Measurements from ENCODE around the gene YES1. TPM values are rescaled to one million over a fixed set of nuclear protein-coding genes. Genes with fewer than 3 reads are reported as not detected.

Gene YES1
- total and polyA plus RNA-seq, 2 donors (not counting 3 experiments of a cell fraction or from before 2014, with no cell fraction given), result 16.5 to 92.3 TPM

GRCh38 chr18:820591-821165, 8.6 kb upstream of the YES1 start:
- no peaks in the 10 kb centered on the region for H3K79me2 ChIP-seq (ENCODE audit: control insufficient read depth, insufficient read depth, low read length)
- no peaks in the 10 kb centered on the region for H4K20me1 ChIP-seq (replicated peaks; ENCODE audit: control insufficient read depth, extremely low read depth, insufficient read depth, low read length)
- peaks cover 9% of the 10 kb centered on the region for H3K4me1 ChIP-seq (ENCODE audit: control insufficient read depth, extremely low read depth, insufficient read depth, low read length)
- H3K27me3 ChIP-seq (ENCODE audit: control insufficient read depth in 2 of 2, insufficient read depth in 2 of 2, low read length in 2 of 2), result no peaks in the 10 kb centered on the region
- H3K9me3 ChIP-seq (replicated peaks; ENCODE audit: control insufficient read depth, insufficient read depth, low read length), result no peaks in the 10 kb centered on the region
- H3K27ac ChIP-seq (ENCODE audit: insufficient read depth, low read depth, low read length), result no peak overlapping the region
- peak; percentile 67 for FAIRE-seq
- no TSS peak for BruUV-seq (replicated peaks)
- peak overlapping the region; percentile 66 for H2AFZ ChIP-seq (ENCODE audit: low read depth, low read length)
- H3K4me3 ChIP-seq (replicated peaks in 1 of 3; ENCODE audit: insufficient read depth in 1 of 3, low read depth in 1 of 3, low read length in 3 of 3), result no peak overlapping the region
- H3K9me1 ChIP-seq (replicated peaks; ENCODE audit: control insufficient read depth, extremely low read depth, insufficient read depth, low read length), result no peaks in the 10 kb centered on the region
- peak overlapping the region; percentile 42 for H3K4me2 ChIP-seq (ENCODE audit: insufficient read depth, low read length)
- no peak for TF ChIP-seq POLR2A (IDR thresholded peaks at IDR 0.05; ENCODE audit: low read depth, low read length)
- ChIA-PET POLR2A (no interaction called here), CTCF (interaction anchor here (2.7 kb wide), 1 partner anchor 10 kb away, joined by 24 read pairs; no protein-coding TSS in a partner anchor)
- no peak for DNase-seq (ENCODE audit: low read depth, low spot score)
- intact Hi-C loops (cut with micrococcal nuclease), result no loop called here
- peak overlapping the region; percentile 31 for H3K9ac ChIP-seq (replicated peaks; ENCODE audit: extremely low read depth, insufficient read depth, low read length)
- dilution Hi-C loops (cut with MboI; ENCODE audit: extremely low pct_ligation_motif_present, low sequenced_read_pairs), result no loop called here
- H3K36me3 ChIP-seq (ENCODE audit: control insufficient read depth in 2 of 2, extremely low read depth in 1 of 2, insufficient read depth in 2 of 2, low read length in 2 of 2), result no peaks in the 10 kb centered on the region

GRCh38 chr18:816869-817268, 4.8 kb upstream of the YES1 start:
- Histone ChIP-seq H3K9ac (replicated peaks; ENCODE audit: extremely low read depth, insufficient read depth, low read length) (no peak overlapping the region), H3K9me3 (replicated peaks; ENCODE audit: control insufficient read depth, insufficient read depth, low read length) (no peaks in the 10 kb centered on the region), H3K27ac (ENCODE audit: insufficient read depth, low read depth, low read length) (no peak overlapping the region), H3K9me1 (replicated peaks; ENCODE audit: control insufficient read depth, extremely low read depth, insufficient read depth, low read length) (no peaks in the 10 kb centered on the region), H2AFZ (ENCODE audit: low read depth, low read length) (peak overlapping the region; percentile 44), H3K4me3 (replicated peaks in 1 of 3; ENCODE audit: insufficient read depth in 1 of 3, low read depth in 1 of 3, low read length in 3 of 3) (no peak overlapping the region), H3K4me1 (ENCODE audit: control insufficient read depth, extremely low read depth, insufficient read depth, low read length) (peaks cover 27% of the 10 kb centered on the region), H3K36me3 (ENCODE audit: control insufficient read depth in 2 of 2, extremely low read depth in 1 of 2, insufficient read depth in 2 of 2, low read length in 2 of 2) (no peaks in the 10 kb centered on the region), H4K20me1 (replicated peaks; ENCODE audit: control insufficient read depth, extremely low read depth, insufficient read depth, low read length) (no peaks in the 10 kb centered on the region), H3K4me2 (ENCODE audit: insufficient read depth, low read length) (no peak overlapping the region), H3K79me2 (ENCODE audit: control insufficient read depth, insufficient read depth, low read length) (peaks cover 1% of the 10 kb centered on the region), H3K27me3 (ENCODE audit: control insufficient read depth in 2 of 2, insufficient read depth in 2 of 2, low read length in 2 of 2) (no peaks in the 10 kb centered on the region)
- CTCF ChIA-PET, result interaction anchor here (0.7 to 9.3 kb wide), 4 partner anchors 9 to 34 kb away, joined by 3 to 138 read pairs (median 14); no protein-coding TSS in a partner anchor
- POLR2A ChIA-PET, result interaction anchor here (0.6 kb wide), 1 partner anchor 63 kb away, joined by 6 read pairs; no protein-coding TSS in a partner anchor
- BruUV-seq (replicated peaks), result no TSS peak
- intact Hi-C loops (cut with micrococcal nuclease) (no loop called here), dilution Hi-C loops (cut with MboI; ENCODE audit: extremely low pct_ligation_motif_present, low sequenced_read_pairs) (no loop called here)
- TF ChIP-seq MYC (IDR thresholded peaks at IDR 0.05; ENCODE audit: low read depth, low read length) (no peak), FOS (IDR thresholded peaks at IDR 0.05; ENCODE audit: borderline replicate concordance, insufficient read depth, low read length) (no peak), MAX (IDR thresholded peaks at IDR 0.05; ENCODE audit: insufficient read depth, insufficient read length) (no peak), CTCF (IDR thresholded peaks at IDR 0.05; ENCODE audit: extremely low read depth in 1 of 2, insufficient read depth in 1 of 2, low read depth in 1 of 2, low read length in 2 of 2) (no peak), POLR2A (IDR thresholded peaks at IDR 0.05; ENCODE audit: low read depth, low read length) (no peak), EZH2 (IDR thresholded peaks at IDR 0.05; ENCODE audit: borderline replicate concordance, low read depth, low read length, severe bottlenecking) (no peak), JUN (IDR thresholded peaks at IDR 0.05; ENCODE audit: borderline replicate concordance, insufficient read depth, insufficient read length, low read depth) (no peak), POLR2AphosphoS5 (IDR thresholded peaks at IDR 0.05; ENCODE audit: insufficient read depth, low read depth, low read length) (no peak), GATA2 (IDR thresholded peaks at IDR 0.05; ENCODE audit: insufficient read depth, insufficient read length, low read depth, low read length) (no peak)
- DNase-seq (ENCODE audit: low read depth, low spot score) (no peak), FAIRE-seq (no peak)

All from endothelial cell of umbilical vein (primary cell).